GM18519 (cell line): ENCODE measurements around the gene CDKL4.
"Not testable (repeated sequence)": the region's sequence is repeated elsewhere in the genome, so short reads cannot be mapped to it uniquely, and the experiment has no call there.

ENCODE experiments used
- ATAC-seq: cut with Tn5 transposase; IDR thresholded peaks from one replicate; pipeline ENCODE4 v1.9.1; 2021; ENCODE audit warnings: mild to moderate bottlenecking, moderate library complexity; ENCODE audit not compliant: unreplicated experiment, low FRiP score

CDKL4 gene

GRCh38 chr2:39234754-39235153, 9.0 kb downstream of the CDKL4 start:
- no peak for ATAC-seq

GRCh38 chr2:39232141-39232540, 11.6 kb downstream of the CDKL4 start:
- no peak for ATAC-seq

- no peak for ATAC-seq
Observed at GRCh38 chr2:39228413-39229209, 15.2 kb downstream of the CDKL4 start.

GRCh38 chr2:39227628-39228412, 15.9 kb downstream of the CDKL4 start:
- ATAC-seq: peak; percentile 59

- no peak for ATAC-seq
Observed at GRCh38 chr2:39225567-39225966, 18.2 kb downstream of the CDKL4 start.

- no peak for ATAC-seq
Observed at GRCh38 chr2:39223909-39224308, 19.9 kb downstream of the CDKL4 start.

GRCh38 chr2:39221459-39221858, 22.3 kb downstream of the CDKL4 start:
- ATAC-seq: no peak

- no peak for ATAC-seq
Observed at GRCh38 chr2:39220136-39220535, 23.6 kb downstream of the CDKL4 start.

- ATAC-seq: no peak
Observed at GRCh38 chr2:39218391-39218790, 25.4 kb downstream of the CDKL4 start.

- ATAC-seq: no peak
Observed at GRCh38 chr2:39217192-39217550, 26.6 kb downstream of the CDKL4 start.

- no peak for ATAC-seq
Observed at GRCh38 chr2:39216346-39217191, 27.2 kb downstream of the CDKL4 start.

- ATAC-seq: no peak
Observed at GRCh38 chr2:39215545-39215944, 28.2 kb downstream of the CDKL4 start.

GRCh38 chr2:39213015-39213414, 30.8 kb downstream of the CDKL4 start:
- no peak for ATAC-seq

GRCh38 chr2:39210846-39211245, 32.9 kb downstream of the CDKL4 start:
- no peak for ATAC-seq

GRCh38 chr2:39203382-39203781, 40.4 kb downstream of the CDKL4 start:
- no peak for ATAC-seq

GRCh38 chr2:39202639-39203369, 41.0 kb downstream of the CDKL4 start:
- ATAC-seq: no peak

- not testable (repeated sequence) for ATAC-seq
Observed at GRCh38 chr2:39197003-39197402, 46.8 kb downstream of the CDKL4 start.

- no peak for ATAC-seq
Observed at GRCh38 chr2:39194686-39195085, 49.1 kb downstream of the CDKL4 start.

GRCh38 chr2:39188960-39189494, 54.7 kb downstream of the CDKL4 start:
- no peak for ATAC-seq

- ATAC-seq: no peak
Observed at GRCh38 chr2:39183673-39184072, 60.1 kb downstream of the CDKL4 start.
